Measurements from ENCODE around the gene DOCK9. TPM values are rescaled to one million over a fixed set of nuclear protein-coding genes. Genes with fewer than 3 reads are reported as not detected.

The DOCK9 gene
- polyA plus RNA-seq, 3 donors = 0.01 TPM; not detected in 2

GRCh38 chr13:98802559-98802958 is 175.3 kb downstream of the DOCK9 start:
- H3K4me2 ChIP-seq (replicated peaks; ENCODE audit: extremely low read depth, low read length, poor library complexity, severe bottlenecking) = no peak overlapping the region
- Mint-ChIP-seq H3K9me3 (no peaks in the 10 kb centered on the region), H3K27me3 (ENCODE audit: low read depth in 3 of 3) (peaks cover 2 to 7% (median 4%) of the 10 kb centered on the region in 3 donors), H3K27ac (peak overlapping the region in 1 of 7 donors; percentile 5), H3K4me3 (no peak overlapping the region), H3K36me3 (no peaks in the 10 kb centered on the region), H3K4me1 (no peaks in the 10 kb centered on the region)
- TF ChIP-seq CTCF (IDR thresholded peaks at IDR 0.05) = no peak
- WGBS (ENCODE audit: insufficient coverage) = 100% methylated on average over 1 of the region's 4 CpGs
- H3K4me3 ChIP-seq (replicated peaks in 1 of 3; ENCODE audit: low read depth in 2 of 3, low read length in 3 of 3) = no peak overlapping the region
- H3K79me2 ChIP-seq (ENCODE audit: insufficient read depth, low read length) = no peaks in the 10 kb centered on the region
- no peak overlapping the region for H3K9ac ChIP-seq (ENCODE audit: insufficient read depth, low read length, poor library complexity, severe bottlenecking)
- H3K9me3 ChIP-seq (replicated peaks in 1 of 2; ENCODE audit: control insufficient read depth in 1 of 2, insufficient read depth in 1 of 2, low read length in 2 of 2) = no peaks in the 10 kb centered on the region
- no peaks in the 10 kb centered on the region for H3K36me3 ChIP-seq (replicated peaks in 1 of 2; ENCODE audit: control insufficient read depth in 1 of 2, insufficient read depth in 2 of 2, low read length in 2 of 2)
- no peaks in the 10 kb centered on the region for H4K20me1 ChIP-seq (ENCODE audit: insufficient read depth, low read length)
- no peak overlapping the region for H2AFZ ChIP-seq (ENCODE audit: insufficient read depth, low read depth, low read length, poor library complexity, severe bottlenecking)
- no peaks in the 10 kb centered on the region for H3K27me3 ChIP-seq (ENCODE audit: control insufficient read depth in 2 of 2, insufficient read depth in 2 of 2, low read length in 2 of 2)
- no peak overlapping the region for H3K27ac ChIP-seq (ENCODE audit: low read depth in 1 of 2, low read length in 2 of 2)
- DNase-seq = no peak
- intact Hi-C loops (cut with micrococcal nuclease) = no loop called here
- H3K4me1 ChIP-seq (ENCODE audit: control insufficient read depth in 1 of 2, insufficient read depth in 2 of 2, low read length in 2 of 2) = no peaks in the 10 kb centered on the region

GRCh38 chr13:98801626-98802418 is 176.0 kb downstream of the DOCK9 start:
- Histone ChIP-seq H3K4me3 (replicated peaks in 1 of 3; ENCODE audit: low read depth in 2 of 3, low read length in 3 of 3) (no peak overlapping the region), H4K20me1 (ENCODE audit: insufficient read depth, low read length) (no peaks in the 10 kb centered on the region), H3K4me1 (ENCODE audit: control insufficient read depth in 1 of 2, insufficient read depth in 2 of 2, low read length in 2 of 2) (no peaks in the 10 kb centered on the region), H3K27ac (ENCODE audit: low read depth in 1 of 2, low read length in 2 of 2) (no peak overlapping the region), H3K4me2 (replicated peaks; ENCODE audit: extremely low read depth, low read length, poor library complexity, severe bottlenecking) (no peak overlapping the region), H3K27me3 (ENCODE audit: control insufficient read depth in 2 of 2, insufficient read depth in 2 of 2, low read length in 2 of 2) (no peaks in the 10 kb centered on the region), H2AFZ (ENCODE audit: insufficient read depth, low read depth, low read length, poor library complexity, severe bottlenecking) (no peak overlapping the region), H3K36me3 (replicated peaks in 1 of 2; ENCODE audit: control insufficient read depth in 1 of 2, insufficient read depth in 2 of 2, low read length in 2 of 2) (no peaks in the 10 kb centered on the region), H3K9ac (ENCODE audit: insufficient read depth, low read length, poor library complexity, severe bottlenecking) (no peak overlapping the region), H3K9me3 (replicated peaks in 1 of 2; ENCODE audit: control insufficient read depth in 1 of 2, insufficient read depth in 1 of 2, low read length in 2 of 2) (no peaks in the 10 kb centered on the region), H3K79me2 (ENCODE audit: insufficient read depth, low read length) (no peaks in the 10 kb centered on the region)
- Mint-ChIP-seq H3K9me3 (no peaks in the 10 kb centered on the region), H3K4me1 (no peaks in the 10 kb centered on the region), H3K27me3 (ENCODE audit: low read depth in 3 of 3) (peaks cover 2 to 6% (median 4%) of the 10 kb centered on the region in 3 donors), H3K36me3 (no peaks in the 10 kb centered on the region), H3K27ac (peak overlapping the region in 1 of 7 donors; percentile 42), H3K4me3 (no peak overlapping the region)
- DNase-seq = no peak
- WGBS (ENCODE audit: insufficient coverage) = 96% methylated on average over 9 of the region's 10 CpGs
- intact Hi-C loops (cut with micrococcal nuclease) = no loop called here
- TF ChIP-seq CTCF (IDR thresholded peaks at IDR 0.05) = no peak

Measured in CD14-positive monocyte (primary cell).